Neural cell (in vitro differentiated cells): ENCODE results near the gene AIF1. TPM values are rescaled to one million over a fixed set of nuclear protein-coding genes. Genes with fewer than 3 reads are reported as not detected.

ENCODE experiments used
- H2AFZ ChIP-seq: fragments of 200-600, 300-800 bp; sonication (generic), shearing (Covaris generic); 2 replicates; pipeline ENCODE4 v1.6.0; 2014; ENCODE audit warnings: low read depth, mild to moderate bottlenecking, antibody characterized with exemption, low read length, moderate library complexity
- H3F3A ChIP-seq: fragments of 200-600 bp; shearing (Covaris generic); 2 replicates; pipeline ENCODE4 v1.6.1; 2016; ENCODE audit warnings: mild to moderate bottlenecking, moderate library complexity, mixed read lengths, antibody characterized with exemption, low read length; ENCODE audit not compliant: insufficient read depth, poor library complexity, severe bottlenecking
- H3K27ac ChIP-seq: fragments of 200-600, 300-800 bp; sonication (generic), shearing (Covaris generic); 2 replicates; pipeline ENCODE4 v1.5.1; 2014; ENCODE audit warnings: mild to moderate bottlenecking, low read length, moderate library complexity
- H3K27me3 ChIP-seq: fragments of 300-800, 200-600 bp; sonication (generic), shearing (Covaris generic); 2 replicates; pipeline ENCODE4 v1.6.0; 2014; ENCODE audit warnings: mild to moderate bottlenecking, low read depth, low read length, moderate library complexity; ENCODE audit not compliant: insufficient read depth
- H3K36me3 ChIP-seq: fragments of 300-800, 200-600 bp; sonication (generic), shearing (Covaris generic); 2 replicates; pipeline ENCODE4 v1.5.1; 2014; ENCODE audit warnings: mild to moderate bottlenecking, antibody characterized with exemption, low read length, moderate library complexity; ENCODE audit not compliant: insufficient read depth
- H3K4me2 ChIP-seq: fragments of 300-800, 200-600 bp; sonication (generic), shearing (Covaris generic); 2 replicates; pipeline ENCODE4 v1.6.0; 2014; ENCODE audit warnings: mild to moderate bottlenecking, low read length
- H3K4me3 ChIP-seq: fragments of 300-800, 200-600 bp; sonication (generic), shearing (Covaris generic); 2 replicates; pipeline ENCODE4 v1.5.1; 2014; ENCODE audit warnings: mild to moderate bottlenecking, low read length, moderate library complexity
- H3K79me2 ChIP-seq: fragments of 200-600 bp; shearing (Covaris generic); replicated peaks from 2 replicates; pipeline ENCODE4 v1.6.0; 2014; ENCODE audit warnings: mild to moderate bottlenecking, low read length, moderate library complexity; ENCODE audit not compliant: insufficient read depth
- H3K9ac ChIP-seq: fragments of 300-800, 200-600 bp; sonication (generic), shearing (Covaris generic); 2 replicates; pipeline ENCODE4 v1.6.1; 2016; ENCODE audit warnings: mild to moderate bottlenecking, low read length, mixed read lengths
- H3K9me2 ChIP-seq: fragments of 200-600 bp; shearing (Covaris generic); 2 replicates; pipeline ENCODE4 v1.6.1; 2016; ENCODE audit warnings: mild to moderate bottlenecking, low read length, mixed read lengths; ENCODE audit not compliant: insufficient read depth
- H3K9me3 ChIP-seq: fragments of 200-600, 300-800 bp; sonication (generic), shearing (Covaris generic); 2 replicates; pipeline ENCODE4 v1.6.1; 2016; ENCODE audit warnings: mild to moderate bottlenecking, mixed run types, low read length, moderate library complexity, mixed read lengths
- H4K20me1 ChIP-seq: fragments of 200-600 bp; shearing (Covaris generic); 2 replicates; pipeline ENCODE4 v1.6.1; 2016; ENCODE audit warnings: mild to moderate bottlenecking, mixed run types; ENCODE audit not compliant: insufficient read depth
- CTCF ChIP-seq: fragments of 450-650 bp; IDR thresholded peaks from 2 replicates; pipeline ENCODE4 v1.5.1; 2014; ENCODE audit warnings: antibody characterized with exemption, mild to moderate bottlenecking, moderate library complexity; ENCODE audit not compliant: poor library complexity, severe bottlenecking
- EP300 ChIP-seq: fragments of 450-650 bp; conservative IDR thresholded peaks from 2 replicates; pipeline ENCODE4 v1.6.1; 2014; ENCODE audit warnings: antibody characterized with exemption, mild to moderate bottlenecking, moderate library complexity; ENCODE audit not compliant: poor library complexity, severe bottlenecking
- EZH2 ChIP-seq: fragments of 200-600, 300-800 bp; shearing (Covaris generic), sonication (generic); IDR thresholded peaks from 2 replicates; pipeline ENCODE4 v1.6.1; 2014; ENCODE audit warnings: antibody characterized with exemption, low read length, borderline replicate concordance, mild to moderate bottlenecking; ENCODE audit not compliant: insufficient read depth, poor library complexity, severe bottlenecking
- MXI1 ChIP-seq: fragments of 450-650 bp; conservative IDR thresholded peaks from 2 replicates; pipeline ENCODE4 v1.6.1; 2014; ENCODE audit warnings: antibody characterized with exemption, mild to moderate bottlenecking; ENCODE audit not compliant: poor library complexity, severe bottlenecking
- POLR2AphosphoS5 ChIP-seq: IDR thresholded peaks from 2 replicates; pipeline ENCODE4 v1.6.1; 2012
- RAD21 ChIP-seq: fragments of 450-650 bp; conservative IDR thresholded peaks from 2 replicates; pipeline ENCODE4 v1.6.1; 2014; ENCODE audit warnings: antibody characterized with exemption, mild to moderate bottlenecking, moderate library complexity
- REST ChIP-seq: IDR thresholded peaks from 2 replicates; pipeline ENCODE4 v1.6.1; 2012; ENCODE audit warnings: borderline replicate concordance
- SMC3 ChIP-seq: fragments of 450-650 bp; conservative IDR thresholded peaks from 2 replicates; pipeline ENCODE4 v1.6.1; 2014; ENCODE audit warnings: antibody characterized with exemption, mild to moderate bottlenecking, moderate library complexity; ENCODE audit not compliant: poor library complexity
- TAF1 ChIP-seq: IDR thresholded peaks from 2 replicates; pipeline ENCODE4 v1.6.1; 2012; ENCODE audit warnings: low read depth
- polyA plus RNA-seq: library from polyadenylated mRNA; depleted of rRNA; stranded (reverse); fragments of >200 nt; gene quantifications from 2 replicates; pipeline ENCODE4 v1.2.3, GENCODE V29; 2014

Gene AIF1
- polyA plus RNA-seq, 1 donor from 2014 or later, result not detected

- H3K79me2 ChIP-seq, result no peaks in the 10 kb centered on the region
- H3K27me3 ChIP-seq, result peaks cover 4% of the 10 kb centered on the region
- no peak overlapping the region for H3K4me2 ChIP-seq
- H3K9me3 ChIP-seq, result no peaks in the 10 kb centered on the region
- no peak overlapping the region for H3K27ac ChIP-seq
- H4K20me1 ChIP-seq, result no peaks in the 10 kb centered on the region
- no peaks in the 10 kb centered on the region for H3K9me2 ChIP-seq
- no peak overlapping the region for H3K4me3 ChIP-seq
- no peaks in the 10 kb centered on the region for H3F3A ChIP-seq
- no peak overlapping the region for H3K9ac ChIP-seq
- H3K36me3 ChIP-seq, result no peaks in the 10 kb centered on the region
- TF ChIP-seq REST (no peak), RAD21 (no peak), SMC3 (no peak), TAF1 (no peak), EP300 (no peak), MXI1 (no peak), CTCF (no peak), EZH2 (no peak), POLR2AphosphoS5 (no peak)
- H2AFZ ChIP-seq, result no peak overlapping the region
Measured at GRCh38 chr6:31575952-31576685, 38.9 kb upstream of the AIF1 start.

GRCh38 chr6:31576897-31577578 lies 38.0 kb upstream of the AIF1 start:
- H3K36me3 ChIP-seq, result no peaks in the 10 kb centered on the region

More at GRCh38 chr6:31576897-31577578, 38.0 kb upstream of the AIF1 start:
- no peaks in the 10 kb centered on the region for H3K9me3 ChIP-seq
- TF ChIP-seq EP300, result no peak
- no peak overlapping the region for H3K9ac ChIP-seq
- H4K20me1 ChIP-seq, result no peaks in the 10 kb centered on the region
- H3K4me3 ChIP-seq, result no peak overlapping the region
- H3K27ac ChIP-seq, result no peak overlapping the region
- H3K27me3 ChIP-seq, result peaks cover 12% of the 10 kb centered on the region
- H3K9me2 ChIP-seq, result no peaks in the 10 kb centered on the region
- H3F3A ChIP-seq, result no peaks in the 10 kb centered on the region
- no peak overlapping the region for H3K4me2 ChIP-seq
- no peak overlapping the region for H2AFZ ChIP-seq
- H3K79me2 ChIP-seq, result no peaks in the 10 kb centered on the region
